Measurements from ENCODE around the gene EFCAB11. TPM values are rescaled to one million over a fixed set of nuclear protein-coding genes. Genes with fewer than 3 reads are reported as not detected.

Gene EFCAB11
- total RNA-seq, 1 donor from 2014 or later, result 7.7 TPM

DNA sequence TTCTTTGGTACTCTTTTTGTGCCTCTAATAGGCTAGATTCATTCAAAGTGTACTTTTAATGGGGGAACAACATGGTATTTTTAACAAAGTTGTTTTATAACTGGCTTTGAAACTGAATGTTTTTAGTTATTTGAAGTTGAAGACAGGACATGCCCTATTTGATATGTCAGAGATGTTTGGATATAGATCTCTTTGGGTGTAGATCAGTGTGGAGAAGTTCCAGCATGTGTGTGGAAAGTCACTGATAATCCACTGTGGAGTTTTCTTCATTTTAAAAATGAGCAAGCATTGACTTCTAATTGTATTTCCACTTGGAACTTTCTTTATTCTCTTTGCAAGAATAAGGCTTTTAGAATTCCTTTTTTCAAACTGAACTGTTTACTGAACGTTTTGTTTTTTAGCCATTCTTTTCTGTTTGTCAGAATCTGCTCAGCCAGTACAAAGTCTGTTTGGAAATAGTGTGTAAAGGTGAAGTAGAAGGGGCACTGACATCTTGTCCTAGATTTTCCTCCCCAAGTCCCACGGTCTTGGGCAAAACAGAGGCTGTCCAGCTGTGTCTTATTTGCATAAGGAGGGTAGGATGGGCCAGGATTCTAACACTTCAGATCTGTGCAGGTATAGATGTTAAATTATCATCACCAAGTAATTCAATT lies 36.2 kb upstream of the EFCAB11 start:
- no peak overlapping the region for H3K4me3 Mint-ChIP-seq (ENCODE audit: unreplicated experiment)

DNA sequence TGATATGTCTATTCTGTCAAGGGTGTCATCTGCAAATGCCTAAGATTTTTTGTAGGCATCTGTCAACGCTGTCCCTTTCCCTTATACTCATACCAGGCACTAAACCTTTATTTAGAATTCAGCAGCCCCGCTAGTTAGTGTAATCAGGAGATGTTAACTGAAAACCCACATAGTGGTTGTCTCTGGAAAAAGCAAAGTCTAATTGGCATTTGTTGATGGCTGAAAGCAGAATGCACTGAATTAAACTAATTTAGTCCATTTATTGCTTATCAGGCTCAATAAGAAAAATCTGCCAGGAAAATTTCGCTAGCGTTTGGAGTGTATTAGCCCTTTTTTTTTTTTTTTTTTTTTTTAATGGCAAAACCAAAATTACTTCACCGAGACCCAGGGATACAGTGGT lies 35.7 kb upstream of the EFCAB11 start:
- TF ChIP-seq, protein P1, sequence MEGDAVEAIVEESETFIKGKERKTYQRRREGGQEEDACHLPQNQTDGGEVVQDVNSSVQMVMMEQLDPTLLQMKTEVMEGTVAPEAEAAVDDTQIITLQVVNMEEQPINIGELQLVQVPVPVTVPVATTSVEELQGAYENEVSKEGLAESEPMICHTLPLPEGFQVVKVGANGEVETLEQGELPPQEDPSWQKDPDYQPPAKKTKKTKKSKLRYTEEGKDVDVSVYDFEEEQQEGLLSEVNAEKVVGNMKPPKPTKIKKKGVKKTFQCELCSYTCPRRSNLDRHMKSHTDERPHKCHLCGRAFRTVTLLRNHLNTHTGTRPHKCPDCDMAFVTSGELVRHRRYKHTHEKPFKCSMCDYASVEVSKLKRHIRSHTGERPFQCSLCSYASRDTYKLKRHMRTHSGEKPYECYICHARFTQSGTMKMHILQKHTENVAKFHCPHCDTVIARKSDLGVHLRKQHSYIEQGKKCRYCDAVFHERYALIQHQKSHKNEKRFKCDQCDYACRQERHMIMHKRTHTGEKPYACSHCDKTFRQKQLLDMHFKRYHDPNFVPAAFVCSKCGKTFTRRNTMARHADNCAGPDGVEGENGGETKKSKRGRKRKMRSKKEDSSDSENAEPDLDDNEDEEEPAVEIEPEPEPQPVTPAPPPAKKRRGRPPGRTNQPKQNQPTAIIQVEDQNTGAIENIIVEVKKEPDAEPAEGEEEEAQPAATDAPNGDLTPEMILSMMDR (IDR thresholded peaks at IDR 0.05), result no peak

More for the DNA sequence above, 36.2 kb upstream of the EFCAB11 start:
- TF ChIP-seq, protein P1 (IDR thresholded peaks at IDR 0.05), result no peak
- Mint-ChIP-seq H3K9me3 (ENCODE audit: low read depth) (no peaks in the 10 kb centered on the region), H3K4me1 (ENCODE audit: low read depth) (no peaks in the 10 kb centered on the region), H3K27me3 (ENCODE audit: low read depth) (no peaks in the 10 kb centered on the region), H3K36me3 (ENCODE audit: low read depth) (peaks cover 36% of the 10 kb centered on the region), H3K27ac (ENCODE audit: unreplicated experiment) (no peak overlapping the region)
- no peak for DNase-seq (ENCODE audit: low spot score)

DNA sequence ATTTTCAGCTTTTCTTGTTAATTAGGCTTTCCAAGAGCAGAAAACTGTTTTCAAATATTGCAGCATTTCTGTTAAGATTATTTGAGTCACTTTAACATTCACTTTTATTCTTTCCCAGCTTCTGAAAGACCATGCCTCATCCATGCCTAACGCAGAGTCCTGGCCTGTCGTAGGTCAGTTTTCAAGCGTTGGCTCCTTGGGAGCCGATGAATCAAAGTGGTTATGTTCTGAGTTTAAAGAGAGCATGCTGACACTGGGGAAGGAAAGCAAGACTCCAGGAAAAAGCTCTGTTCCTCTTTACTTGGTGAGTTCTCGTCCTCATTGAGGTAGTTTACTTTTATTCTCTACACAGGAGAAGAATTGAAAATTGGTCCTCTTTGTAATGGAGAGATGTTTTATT lies 34.3 kb upstream of the EFCAB11 start:
- TF ChIP-seq, protein P1 (IDR thresholded peaks at IDR 0.05), result no peak
- H3K4me3 Mint-ChIP-seq (ENCODE audit: unreplicated experiment), result no peak overlapping the region
- no peak overlapping the region for H3K27ac Mint-ChIP-seq (ENCODE audit: unreplicated experiment)
- peaks cover 31% of the 10 kb centered on the region for H3K36me3 Mint-ChIP-seq (ENCODE audit: low read depth)
- H3K4me1 Mint-ChIP-seq (ENCODE audit: low read depth), result no peaks in the 10 kb centered on the region
- DNase-seq (ENCODE audit: low spot score), result no peak
- no peaks in the 10 kb centered on the region for H3K27me3 Mint-ChIP-seq (ENCODE audit: low read depth)
- H3K9me3 Mint-ChIP-seq (ENCODE audit: low read depth), result no peaks in the 10 kb centered on the region

More for the DNA sequence above, 35.7 kb upstream of the EFCAB11 start:
- no peak for DNase-seq (ENCODE audit: low spot score)
- Mint-ChIP-seq H3K36me3 (ENCODE audit: low read depth) (peaks cover 34% of the 10 kb centered on the region), H3K27me3 (ENCODE audit: low read depth) (no peaks in the 10 kb centered on the region), H3K4me1 (ENCODE audit: low read depth) (no peaks in the 10 kb centered on the region), H3K9me3 (ENCODE audit: low read depth) (no peaks in the 10 kb centered on the region), H3K4me3 (ENCODE audit: unreplicated experiment) (no peak overlapping the region), H3K27ac (ENCODE audit: unreplicated experiment) (no peak overlapping the region)

DNA sequence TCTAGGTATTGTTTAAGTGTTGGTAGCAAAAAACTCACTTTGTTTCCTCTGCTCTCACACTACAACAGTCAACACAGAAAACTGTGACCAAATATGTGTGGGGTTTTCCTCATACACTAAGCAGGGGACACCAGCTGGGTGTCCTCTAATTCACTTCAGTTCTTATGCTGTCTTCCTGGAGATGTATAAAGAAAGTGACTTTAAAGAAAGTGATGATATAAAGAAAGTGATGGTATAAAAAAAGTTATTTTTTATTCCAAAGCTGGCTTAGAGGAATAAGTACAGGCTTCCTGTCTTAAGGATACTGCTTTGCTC lies 32.6 kb upstream of the EFCAB11 start:
- DNase-seq (ENCODE audit: low spot score), result no peak
- TF ChIP-seq, protein P1 (IDR thresholded peaks at IDR 0.05), result no peak
- Mint-ChIP-seq H3K4me3 (ENCODE audit: unreplicated experiment) (no peak overlapping the region), H3K27me3 (ENCODE audit: low read depth) (no peaks in the 10 kb centered on the region), H3K9me3 (ENCODE audit: low read depth) (no peaks in the 10 kb centered on the region), H3K36me3 (ENCODE audit: low read depth) (peaks cover 31% of the 10 kb centered on the region), H3K27ac (ENCODE audit: unreplicated experiment) (no peak overlapping the region), H3K4me1 (ENCODE audit: low read depth) (no peaks in the 10 kb centered on the region)

DNA sequence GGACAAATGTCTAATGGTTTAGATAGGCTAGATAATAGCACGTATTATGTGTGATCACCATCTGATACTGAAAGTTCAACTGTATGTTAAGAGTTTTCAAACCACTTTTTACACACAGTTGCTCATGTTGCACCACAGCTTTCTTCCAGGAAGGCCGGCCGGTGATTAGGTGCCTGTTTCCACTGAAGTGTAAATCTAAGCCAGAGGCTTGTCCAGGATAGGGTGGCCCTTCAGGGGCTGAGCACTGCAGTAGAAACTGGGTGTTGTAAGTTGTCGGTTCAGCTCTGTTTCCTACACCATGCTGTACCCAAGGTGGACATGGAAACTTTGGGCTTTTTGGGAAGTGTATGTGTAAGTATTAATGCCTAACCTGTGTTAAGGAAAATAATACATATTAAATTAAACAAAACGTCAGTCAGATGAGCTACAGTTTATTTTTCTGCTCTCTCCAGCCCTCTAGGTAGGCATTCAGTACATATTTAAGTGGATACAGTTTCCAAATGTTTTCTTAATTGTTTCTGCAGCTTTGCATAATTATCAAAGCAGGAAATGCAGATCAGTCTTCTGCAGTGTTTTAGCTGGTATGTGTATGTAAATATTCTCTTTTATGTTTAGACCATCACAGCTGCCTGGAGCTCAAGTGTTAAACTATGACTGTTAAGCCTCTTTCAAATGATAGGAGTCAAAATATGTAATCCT lies 32.1 kb upstream of the EFCAB11 start:
- Mint-ChIP-seq H3K4me3 (ENCODE audit: unreplicated experiment) (no peak overlapping the region), H3K4me1 (ENCODE audit: low read depth) (no peaks in the 10 kb centered on the region), H3K9me3 (ENCODE audit: low read depth) (no peaks in the 10 kb centered on the region), H3K36me3 (ENCODE audit: low read depth) (peaks cover 31% of the 10 kb centered on the region), H3K27ac (ENCODE audit: unreplicated experiment) (no peak overlapping the region), H3K27me3 (ENCODE audit: low read depth) (no peaks in the 10 kb centered on the region)
- no peak for DNase-seq (ENCODE audit: low spot score)
- TF ChIP-seq, protein P1 (IDR thresholded peaks at IDR 0.05), result no peak

Data from chondrocyte (in vitro differentiated cells).